HEK293 (cell line): ENCODE data around the gene PLCB1.

Experiments
- CTCF ChIA-PET: fragments of 350-600 bp; formaldehyde crosslinking; extraction: SDS; loops from one replicate; lab custom pipeline; 2021; ENCODE audit warnings: antibody characterized with exemption; lab: Yijun Ruan, JAX
- POLR2A ChIA-PET: fragments of 300-600 bp; formaldehyde crosslinking; extraction: SDS; loops from one replicate; lab custom pipeline; 2020; ENCODE audit warnings: antibody characterized with exemption, inconsistent platforms; lab: Yijun Ruan, JAX
- H3K27ac ChIP-seq: fragments of 200-500 bp; sonication (Bioruptor generic); 2 replicates; pipeline ENCODE4 v1.5.1; 2014; ENCODE audit warnings: low read depth, low read length, control low read depth, inconsistent platforms; ENCODE audit errors: extremely low read depth
- H3K36me3 ChIP-seq, 2 experiments: fragments of 200-500 bp in 1 of 2; sonication (Bioruptor generic) in 1 of 2; 1 replicate in 1 of 2; 2 replicates in 1 of 2; pipeline ENCODE4 v1.5.1; 2014 to 2017; ENCODE audit warnings: inconsistent platforms in 2 of 2, low read length in 2 of 2; ENCODE audit not compliant: control insufficient read depth in 2 of 2, insufficient read depth in 1 of 2
- H3K4me1 ChIP-seq: fragments of 200-500 bp; sonication (Bioruptor generic); 2 replicates; pipeline ENCODE4 v1.5.1; 2014; ENCODE audit warnings: mild to moderate bottlenecking, low read length, inconsistent platforms; ENCODE audit not compliant: control insufficient read depth, insufficient read depth
- H3K4me3 ChIP-seq: 2 replicates; pipeline ENCODE4 v1.5.1; 2011; ENCODE audit warnings: low read depth, mild to moderate bottlenecking, control low read depth, low read length, moderate library complexity
- H3K9me3 ChIP-seq: fragments of 200-500 bp; sonication (Bioruptor generic); 2 replicates; pipeline ENCODE4 v1.5.1; 2014; ENCODE audit warnings: low read depth, low read length, inconsistent platforms; ENCODE audit not compliant: control insufficient read depth, insufficient read depth
- KLF16 ChIP-seq: fragments of 450-650 bp; formaldehyde crosslinking; IDR thresholded peaks from 2 replicates; pipeline ENCODE4 v1.5.1; 2017; ENCODE audit warnings: missing biosample characterization, missing genetic modification characterization
- KLF9 ChIP-seq: fragments of 450-650 bp; formaldehyde crosslinking; IDR thresholded peaks from 2 replicates; pipeline ENCODE4 v1.5.1; 2016; ENCODE audit warnings: missing biosample characterization, missing genetic modification characterization, low read depth
- SALL2 ChIP-seq: fragments of 450-650 bp; formaldehyde crosslinking; IDR thresholded peaks from 2 replicates; pipeline ENCODE4 v1.5.0; 2017; ENCODE audit warnings: missing biosample characterization, mild to moderate bottlenecking, missing genetic modification characterization, borderline replicate concordance
- TCF7L2 ChIP-seq: IDR thresholded peaks from 2 replicates; pipeline ENCODE4 v1.6.1; 2011; ENCODE audit warnings: low read depth, mild to moderate bottlenecking, inconsistent platforms, low read length, moderate library complexity, borderline replicate concordance
- ZBTB7A ChIP-seq: fragments of 450-650 bp; formaldehyde crosslinking; IDR thresholded peaks from 2 replicates; pipeline ENCODE4 v1.5.1; 2016; ENCODE audit warnings: low read depth, missing biosample characterization, missing genetic modification characterization
- ZFP41 ChIP-seq: fragments of 450-650 bp; formaldehyde crosslinking; IDR thresholded peaks from 2 replicates; pipeline ENCODE4 v1.5.1; 2016; ENCODE audit warnings: missing biosample characterization, missing genetic modification characterization, borderline replicate concordance
- ZNF169 ChIP-seq: fragments of 450-650 bp; formaldehyde crosslinking; IDR thresholded peaks from 2 replicates; pipeline ENCODE4 v1.5.1; 2016; ENCODE audit warnings: missing biosample characterization, missing genetic modification characterization
- ZNF266 ChIP-seq: fragments of 450-650 bp; formaldehyde crosslinking; IDR thresholded peaks from 2 replicates; pipeline ENCODE4 v1.5.1; 2016; ENCODE audit warnings: missing biosample characterization, missing genetic modification characterization, low read depth
- ZNF624 ChIP-seq: fragments of 450-650 bp; formaldehyde crosslinking; IDR thresholded peaks from 2 replicates; pipeline ENCODE4 v1.5.1; 2017; ENCODE audit warnings: missing biosample characterization, missing genetic modification characterization
- ZNF658 ChIP-seq: fragments of 450-650 bp; formaldehyde crosslinking; IDR thresholded peaks from 2 replicates; pipeline ENCODE4; 2016; ENCODE audit warnings: missing biosample characterization, missing genetic modification characterization
- ZNF670 ChIP-seq: fragments of 450-650 bp; formaldehyde crosslinking; IDR thresholded peaks from 2 replicates; pipeline ENCODE4 v1.5.1; 2016; ENCODE audit warnings: missing biosample characterization, missing genetic modification characterization, low read depth
- ZNF76 ChIP-seq: fragments of 450-650 bp; formaldehyde crosslinking; IDR thresholded peaks from 2 replicates; pipeline ENCODE4; 2016; ENCODE audit warnings: low read depth, missing biosample characterization, missing genetic modification characterization, borderline replicate concordance
- ZNF768 ChIP-seq: fragments of 450-650 bp; formaldehyde crosslinking; IDR thresholded peaks from 2 replicates; pipeline ENCODE4 v1.5.1; 2018; ENCODE audit warnings: missing biosample characterization, mild to moderate bottlenecking, missing genetic modification characterization
- ZSCAN16 ChIP-seq: fragments of 450-650 bp; formaldehyde crosslinking; IDR thresholded peaks from 2 replicates; pipeline ENCODE4 v1.5.1; 2016; ENCODE audit warnings: missing biosample characterization, missing genetic modification characterization
- TF ChIP-seq, protein P1 (sequence below): fragments of 450-650 bp; formaldehyde crosslinking; IDR thresholded peaks from 2 replicates; pipeline ENCODE4 v1.5.1; 2017; ENCODE audit warnings: missing biosample characterization, missing genetic modification characterization
- TF ChIP-seq, protein P2 (sequence below): fragments of 450-650 bp; formaldehyde crosslinking; IDR thresholded peaks from 2 replicates; pipeline ENCODE4 v1.5.1; 2016; ENCODE audit warnings: missing biosample characterization, missing genetic modification characterization
- TF ChIP-seq, protein P3 (sequence below): fragments of 450-650 bp; formaldehyde crosslinking; IDR thresholded peaks from 2 replicates; pipeline ENCODE4 v1.5.1; 2016; ENCODE audit warnings: missing biosample characterization, missing genetic modification characterization
- TF ChIP-seq, protein P4 (sequence below): fragments of 450-650 bp; formaldehyde crosslinking; IDR thresholded peaks from 2 replicates; pipeline ENCODE4 v1.5.1; 2017; ENCODE audit warnings: missing biosample characterization, missing genetic modification characterization

Gene PLCB1

DNA sequence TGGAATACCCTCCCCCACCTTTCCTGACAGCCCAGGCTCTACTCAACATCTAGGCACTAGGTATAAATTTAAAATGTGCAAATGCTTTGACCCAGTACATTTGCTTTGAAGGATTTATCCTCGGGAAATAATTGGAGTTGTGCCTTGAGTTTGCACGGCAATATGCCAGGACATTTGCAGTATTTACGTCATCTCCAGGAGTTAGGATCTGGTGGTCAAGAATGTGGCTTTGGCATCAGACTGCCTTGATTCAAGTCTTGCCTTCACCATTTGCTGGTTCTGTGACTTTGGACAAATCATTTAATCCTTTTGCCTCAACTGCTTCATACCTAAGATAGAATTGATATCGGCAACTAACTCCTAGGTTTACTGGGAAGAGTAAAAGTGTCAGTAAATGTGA lies 169.6 kb downstream of the PLCB1 start (continued):
- TF ChIP-seq ZNF169: no peak
- TF ChIP-seq, protein P1, sequence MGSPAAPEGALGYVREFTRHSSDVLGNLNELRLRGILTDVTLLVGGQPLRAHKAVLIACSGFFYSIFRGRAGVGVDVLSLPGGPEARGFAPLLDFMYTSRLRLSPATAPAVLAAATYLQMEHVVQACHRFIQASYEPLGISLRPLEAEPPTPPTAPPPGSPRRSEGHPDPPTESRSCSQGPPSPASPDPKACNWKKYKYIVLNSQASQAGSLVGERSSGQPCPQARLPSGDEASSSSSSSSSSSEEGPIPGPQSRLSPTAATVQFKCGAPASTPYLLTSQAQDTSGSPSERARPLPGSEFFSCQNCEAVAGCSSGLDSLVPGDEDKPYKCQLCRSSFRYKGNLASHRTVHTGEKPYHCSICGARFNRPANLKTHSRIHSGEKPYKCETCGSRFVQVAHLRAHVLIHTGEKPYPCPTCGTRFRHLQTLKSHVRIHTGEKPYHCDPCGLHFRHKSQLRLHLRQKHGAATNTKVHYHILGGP: no peak

DNA sequence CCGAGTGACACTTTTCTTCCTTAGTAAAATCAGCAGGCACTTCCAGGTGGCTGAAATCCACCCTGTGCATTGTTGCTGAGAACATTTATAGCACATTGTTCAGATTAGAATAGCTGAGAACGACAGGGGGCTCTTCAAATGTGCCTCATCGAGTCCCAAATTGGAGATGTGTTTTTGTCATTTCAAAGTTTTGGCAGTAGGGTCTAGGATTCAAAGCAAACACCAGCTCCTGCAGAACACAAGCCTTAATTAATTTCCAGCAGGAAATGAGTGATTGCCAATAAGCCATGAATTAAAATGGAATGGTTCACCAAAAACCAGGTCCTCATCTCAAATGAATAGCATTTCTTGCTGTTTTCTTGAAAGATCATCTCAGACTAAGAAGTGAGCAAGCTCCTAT lies 171.6 kb downstream of the PLCB1 start:
- H3K4me3 ChIP-seq: no peak overlapping the region
- H3K4me1 ChIP-seq: no peaks in the 10 kb centered on the region
- POLR2A ChIA-PET: no interaction called here
- H3K36me3 ChIP-seq: no peaks in the 10 kb centered on the region
- no peak overlapping the region for H3K27ac ChIP-seq
- H3K9me3 ChIP-seq: no peaks in the 10 kb centered on the region
- CTCF ChIA-PET: interaction anchor here (0.6 to 1.1 kb wide), 2 partner anchors 105 to 260 kb away, joined by 3 to 5 read pairs; no protein-coding TSS in a partner anchor
- TF ChIP-seq ZNF658 (no peak), TCF7L2 (no peak), KLF16 (tag by site-specific recombination) (no peak), KLF9 (tag by site-specific recombination) (no peak), ZNF76 (tag by site-specific recombination) (no peak), ZFP41 (no peak), ZSCAN16 (tag by site-specific recombination) (no peak), ZNF768 (no peak), ZNF670 (tag by site-specific recombination) (no peak), ZNF624 (tag by site-specific recombination) (no peak), ZBTB7A (no peak), SALL2 (no peak), ZNF266 (no peak)
- TF ChIP-seq, protein P2, sequence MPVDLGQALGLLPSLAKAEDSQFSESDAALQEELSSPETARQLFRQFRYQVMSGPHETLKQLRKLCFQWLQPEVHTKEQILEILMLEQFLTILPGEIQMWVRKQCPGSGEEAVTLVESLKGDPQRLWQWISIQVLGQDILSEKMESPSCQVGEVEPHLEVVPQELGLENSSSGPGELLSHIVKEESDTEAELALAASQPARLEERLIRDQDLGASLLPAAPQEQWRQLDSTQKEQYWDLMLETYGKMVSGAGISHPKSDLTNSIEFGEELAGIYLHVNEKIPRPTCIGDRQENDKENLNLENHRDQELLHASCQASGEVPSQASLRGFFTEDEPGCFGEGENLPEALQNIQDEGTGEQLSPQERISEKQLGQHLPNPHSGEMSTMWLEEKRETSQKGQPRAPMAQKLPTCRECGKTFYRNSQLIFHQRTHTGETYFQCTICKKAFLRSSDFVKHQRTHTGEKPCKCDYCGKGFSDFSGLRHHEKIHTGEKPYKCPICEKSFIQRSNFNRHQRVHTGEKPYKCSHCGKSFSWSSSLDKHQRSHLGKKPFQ: no peak
- TF ChIP-seq, protein P3, sequence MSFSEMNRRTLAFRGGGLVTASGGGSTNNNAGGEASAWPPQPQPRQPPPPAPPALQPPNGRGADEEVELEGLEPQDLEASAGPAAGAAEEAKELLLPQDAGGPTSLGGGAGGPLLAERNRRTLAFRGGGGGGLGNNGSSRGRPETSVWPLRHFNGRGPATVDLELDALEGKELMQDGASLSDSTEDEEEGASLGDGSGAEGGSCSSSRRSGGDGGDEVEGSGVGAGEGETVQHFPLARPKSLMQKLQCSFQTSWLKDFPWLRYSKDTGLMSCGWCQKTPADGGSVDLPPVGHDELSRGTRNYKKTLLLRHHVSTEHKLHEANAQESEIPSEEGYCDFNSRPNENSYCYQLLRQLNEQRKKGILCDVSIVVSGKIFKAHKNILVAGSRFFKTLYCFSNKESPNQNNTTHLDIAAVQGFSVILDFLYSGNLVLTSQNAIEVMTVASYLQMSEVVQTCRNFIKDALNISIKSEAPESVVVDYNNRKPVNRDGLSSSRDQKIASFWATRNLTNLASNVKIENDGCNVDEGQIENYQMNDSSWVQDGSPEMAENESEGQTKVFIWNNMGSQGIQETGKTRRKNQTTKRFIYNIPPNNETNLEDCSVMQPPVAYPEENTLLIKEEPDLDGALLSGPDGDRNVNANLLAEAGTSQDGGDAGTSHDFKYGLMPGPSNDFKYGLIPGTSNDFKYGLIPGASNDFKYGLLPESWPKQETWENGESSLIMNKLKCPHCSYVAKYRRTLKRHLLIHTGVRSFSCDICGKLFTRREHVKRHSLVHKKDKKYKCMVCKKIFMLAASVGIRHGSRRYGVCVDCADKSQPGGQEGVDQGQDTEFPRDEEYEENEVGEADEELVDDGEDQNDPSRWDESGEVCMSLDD (tag by site-specific recombination): no peak
- TF ChIP-seq, protein P4, sequence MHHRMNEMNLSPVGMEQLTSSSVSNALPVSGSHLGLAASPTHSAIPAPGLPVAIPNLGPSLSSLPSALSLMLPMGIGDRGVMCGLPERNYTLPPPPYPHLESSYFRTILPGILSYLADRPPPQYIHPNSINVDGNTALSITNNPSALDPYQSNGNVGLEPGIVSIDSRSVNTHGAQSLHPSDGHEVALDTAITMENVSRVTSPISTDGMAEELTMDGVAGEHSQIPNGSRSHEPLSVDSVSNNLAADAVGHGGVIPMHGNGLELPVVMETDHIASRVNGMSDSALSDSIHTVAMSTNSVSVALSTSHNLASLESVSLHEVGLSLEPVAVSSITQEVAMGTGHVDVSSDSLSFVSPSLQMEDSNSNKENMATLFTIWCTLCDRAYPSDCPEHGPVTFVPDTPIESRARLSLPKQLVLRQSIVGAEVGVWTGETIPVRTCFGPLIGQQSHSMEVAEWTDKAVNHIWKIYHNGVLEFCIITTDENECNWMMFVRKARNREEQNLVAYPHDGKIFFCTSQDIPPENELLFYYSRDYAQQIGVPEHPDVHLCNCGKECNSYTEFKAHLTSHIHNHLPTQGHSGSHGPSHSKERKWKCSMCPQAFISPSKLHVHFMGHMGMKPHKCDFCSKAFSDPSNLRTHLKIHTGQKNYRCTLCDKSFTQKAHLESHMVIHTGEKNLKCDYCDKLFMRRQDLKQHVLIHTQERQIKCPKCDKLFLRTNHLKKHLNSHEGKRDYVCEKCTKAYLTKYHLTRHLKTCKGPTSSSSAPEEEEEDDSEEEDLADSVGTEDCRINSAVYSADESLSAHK (tag by site-specific recombination): no peak
